NCI-H748 (cell line): ENCODE data around the gene CTSG.
"Not testable (repeated sequence)": the region's sequence is repeated elsewhere in the genome, so short reads cannot be mapped to it uniquely, and the experiment has no call there.

ENCODE experiments used
- DNase-seq: peaks from one replicate; lab custom pipeline; 2025; ENCODE audit not compliant: unreplicated experiment; lab: John Stamatoyannopoulos, UW

CTSG gene

GRCh38 chr14:24576182-24576581 lies at the start of gene CTSG:
Gene CTSG, minus strand, starts transcription at chr14:24576250. Its CDS starts 27 bp downstream, at chr14:24576223.
- DNase-seq, result no peak

GRCh38 chr14:24613747-24614146 lies 37.7 kb upstream of the CTSG start:
- no peak for DNase-seq

- DNase-seq, result no peak
Measured at GRCh38 chr14:24613241-24613640, 37.2 kb upstream of the CTSG start.

- peak; percentile 23 for DNase-seq
Measured at GRCh38 chr14:24612196-24612595, 36.1 kb upstream of the CTSG start.

- no peak for DNase-seq
Measured at GRCh38 chr14:24609655-24610344, 33.8 kb upstream of the CTSG start, which contains the start of gene GZMH. Gene GZMH, minus strand, starts transcription at chr14:24609685. Its CDS starts 72 bp downstream, at chr14:24609613.

GRCh38 chr14:24607635-24608514 lies 31.8 kb upstream of the CTSG start:
- no peak for DNase-seq

GRCh38 chr14:24607081-24607480 lies 31.0 kb upstream of the CTSG start:
- DNase-seq, result no peak

- DNase-seq, result no peak
Measured at GRCh38 chr14:24606297-24606696, 30.2 kb upstream of the CTSG start.

- DNase-seq, result peak; percentile 23
Measured at GRCh38 chr14:24605435-24606190, 29.6 kb upstream of the CTSG start.

GRCh38 chr14:24597403-24597802 lies 21.4 kb upstream of the CTSG start:
- DNase-seq, result no peak

- no peak for DNase-seq
Measured at GRCh38 chr14:24595073-24595808, 19.2 kb upstream of the CTSG start.

GRCh38 chr14:24591004-24591403 lies 15.0 kb upstream of the CTSG start:
- not testable (repeated sequence) for DNase-seq

- not testable (repeated sequence) for DNase-seq
Measured at GRCh38 chr14:24584402-24584801, 8.4 kb upstream of the CTSG start.

GRCh38 chr14:24578558-24578957 lies 2.5 kb upstream of the CTSG start:
- no peak for DNase-seq

- DNase-seq, result no peak
Measured at GRCh38 chr14:24576771-24577170, 721 bp upstream of the CTSG start.

GRCh38 chr14:24574206-24574774 lies 1.8 kb downstream of the CTSG start:
- no peak for DNase-seq

- no peak for DNase-seq
Measured at GRCh38 chr14:24566318-24566717, 9.7 kb downstream of the CTSG start.

- no peak for DNase-seq
Measured at GRCh38 chr14:24565766-24566165, 10.3 kb downstream of the CTSG start.

- no peak for DNase-seq
Measured at GRCh38 chr14:24563505-24563904, 12.5 kb downstream of the CTSG start.

GRCh38 chr14:24556756-24557155 lies 19.3 kb downstream of the CTSG start:
- DNase-seq, result no peak
